C1 segment of cervical spinal cord (tissue), 14 donors: ENCODE results near the gene MRPL38.
"Not testable (repeated sequence)": the region's sequence is repeated elsewhere in the genome, so short reads cannot be mapped to it uniquely, and the experiment has no call there.

Experiments
- DNase-seq, 14 donors: peaks; one replicate each; lab custom pipeline; 2025; lab: John Stamatoyannopoulos, UW

MRPL38 gene

DNA sequence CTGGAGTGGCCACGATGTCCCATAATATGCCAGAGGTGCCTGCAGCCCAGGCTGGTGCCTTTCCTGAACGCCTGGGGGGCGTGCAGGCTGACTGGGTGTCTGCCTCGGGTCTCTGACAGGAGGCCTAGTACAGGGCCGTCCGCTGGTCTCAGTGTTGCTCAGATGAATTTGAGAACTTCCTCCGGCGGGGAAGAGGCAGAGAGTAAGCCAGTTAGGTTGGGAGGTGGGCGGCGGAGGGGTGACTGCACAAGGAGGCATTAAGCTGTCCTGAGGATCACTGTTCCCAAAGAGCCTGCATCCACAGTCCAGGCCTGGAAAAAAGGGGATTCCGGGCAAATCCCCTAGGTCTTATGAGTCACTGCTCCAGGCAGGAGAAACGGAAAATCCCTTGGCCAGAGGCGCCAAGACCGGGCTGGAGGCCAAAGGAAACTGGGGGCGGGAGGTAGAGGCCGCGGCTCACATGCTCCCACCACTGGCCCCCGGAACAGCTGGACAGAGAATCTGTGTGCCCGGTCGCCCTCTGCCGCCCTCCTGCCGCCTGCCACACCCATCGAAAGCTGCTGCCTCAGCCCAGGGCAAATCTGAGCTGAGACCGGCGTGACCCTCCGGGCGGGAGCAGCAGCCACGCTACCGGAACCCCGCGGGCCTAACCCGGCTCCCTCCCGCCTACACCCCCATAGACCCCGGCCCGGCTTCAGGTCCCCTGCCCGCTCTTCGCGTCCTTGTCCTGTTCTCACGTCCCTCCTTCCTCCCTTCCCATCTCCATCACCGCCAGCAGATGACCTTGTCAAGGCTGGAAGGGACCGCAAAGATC lies 27.5 kb downstream of the MRPL38 start:
- DNase-seq, result peak in 13 of 14 donors; percentile 41 to 92 (median 80)

DNA sequence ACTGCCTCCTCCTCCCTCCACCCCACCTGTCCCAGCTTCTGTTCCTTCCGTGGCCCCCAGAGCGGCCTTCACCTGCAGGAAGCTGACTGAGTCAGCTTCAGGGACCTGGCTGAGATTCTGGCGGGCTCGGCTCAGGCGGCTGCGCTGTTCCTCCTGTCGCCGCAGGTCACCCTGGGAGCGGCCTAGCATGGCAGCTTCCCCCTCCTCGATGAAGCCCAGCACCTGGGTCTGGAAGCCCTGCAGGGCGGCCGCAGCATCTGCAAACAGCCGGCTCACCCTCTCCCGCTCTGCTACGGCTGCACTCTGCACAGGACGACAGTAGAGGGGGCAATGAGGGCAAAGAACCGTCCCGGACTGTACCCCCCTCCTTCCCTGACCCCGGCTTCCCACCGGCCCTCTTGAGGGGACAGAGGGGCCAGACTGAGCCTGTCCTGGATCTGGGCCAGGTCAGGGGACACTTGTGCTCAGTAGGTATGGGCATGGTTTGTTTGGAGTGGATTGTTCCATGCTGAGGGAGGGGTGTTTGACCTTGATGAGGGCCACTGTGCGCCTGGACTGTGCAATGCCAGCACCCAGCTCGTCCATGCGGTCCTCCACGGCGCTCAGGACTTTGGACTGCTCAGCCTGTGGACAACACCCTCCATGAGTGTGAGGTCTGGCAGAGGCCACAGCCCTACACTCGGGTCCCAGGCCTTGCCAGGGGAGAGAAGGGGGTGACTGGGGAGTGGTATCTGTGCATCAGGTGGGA lies 28.3 kb downstream of the MRPL38 start:
- peak in 1 of 14 donors; percentile 62 for DNase-seq

DNA sequence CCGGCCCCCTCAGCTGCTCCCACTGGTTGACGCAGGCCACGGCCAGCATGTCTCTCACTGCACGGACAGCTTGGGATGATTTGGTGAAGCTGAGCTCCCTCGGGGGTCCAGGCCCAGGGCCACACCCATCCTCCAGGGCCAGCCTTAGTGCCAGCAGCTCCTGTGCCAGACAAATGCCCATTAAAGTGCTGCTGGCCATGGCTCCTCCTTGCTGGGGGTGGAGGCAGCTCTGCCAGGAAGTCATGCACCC lies 28.8 kb downstream of the MRPL38 start:
- DNase-seq, result peak in 8 of 14 donors; percentile 45 to 91 (median 60)

DNA sequence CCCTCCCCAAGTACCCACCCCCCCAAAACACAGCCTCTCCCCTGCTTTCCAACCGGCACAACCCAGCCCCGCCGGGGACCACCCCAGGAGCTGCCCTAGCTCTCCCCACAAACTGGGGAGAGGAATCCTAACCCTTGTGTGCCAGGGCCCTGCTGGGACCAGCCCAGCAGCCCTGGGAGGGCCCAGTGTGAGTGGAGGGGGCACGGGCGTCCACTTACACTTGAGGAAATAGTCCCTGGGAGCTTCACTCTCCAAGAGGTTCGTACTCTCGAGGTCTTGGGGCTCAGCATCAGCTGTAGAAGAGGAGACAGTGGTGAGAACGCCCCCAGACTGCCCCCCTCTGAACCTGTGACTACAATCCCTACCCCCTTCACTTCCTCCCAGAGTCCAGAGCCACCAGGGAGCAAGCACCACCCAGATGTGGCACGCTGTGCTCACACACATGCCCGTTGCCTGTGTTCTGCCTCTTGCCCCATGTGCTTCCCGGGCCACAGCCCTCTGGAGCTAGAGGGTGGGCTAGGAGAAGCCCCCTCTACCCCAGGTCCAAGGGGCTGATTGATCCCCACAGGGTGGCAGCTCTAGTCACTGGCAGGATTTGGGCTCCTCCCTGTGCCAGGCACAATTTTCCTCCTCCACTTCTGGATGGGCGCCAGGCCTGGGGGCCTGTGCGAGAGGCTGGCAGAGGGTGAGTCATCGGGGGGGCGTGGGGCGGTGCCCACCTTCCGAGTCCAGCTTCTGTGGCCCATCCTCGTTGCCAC lies 29.3 kb downstream of the MRPL38 start:
- peak in 7 of 14 donors; percentile 46 to 91 (median 63) for DNase-seq

DNA sequence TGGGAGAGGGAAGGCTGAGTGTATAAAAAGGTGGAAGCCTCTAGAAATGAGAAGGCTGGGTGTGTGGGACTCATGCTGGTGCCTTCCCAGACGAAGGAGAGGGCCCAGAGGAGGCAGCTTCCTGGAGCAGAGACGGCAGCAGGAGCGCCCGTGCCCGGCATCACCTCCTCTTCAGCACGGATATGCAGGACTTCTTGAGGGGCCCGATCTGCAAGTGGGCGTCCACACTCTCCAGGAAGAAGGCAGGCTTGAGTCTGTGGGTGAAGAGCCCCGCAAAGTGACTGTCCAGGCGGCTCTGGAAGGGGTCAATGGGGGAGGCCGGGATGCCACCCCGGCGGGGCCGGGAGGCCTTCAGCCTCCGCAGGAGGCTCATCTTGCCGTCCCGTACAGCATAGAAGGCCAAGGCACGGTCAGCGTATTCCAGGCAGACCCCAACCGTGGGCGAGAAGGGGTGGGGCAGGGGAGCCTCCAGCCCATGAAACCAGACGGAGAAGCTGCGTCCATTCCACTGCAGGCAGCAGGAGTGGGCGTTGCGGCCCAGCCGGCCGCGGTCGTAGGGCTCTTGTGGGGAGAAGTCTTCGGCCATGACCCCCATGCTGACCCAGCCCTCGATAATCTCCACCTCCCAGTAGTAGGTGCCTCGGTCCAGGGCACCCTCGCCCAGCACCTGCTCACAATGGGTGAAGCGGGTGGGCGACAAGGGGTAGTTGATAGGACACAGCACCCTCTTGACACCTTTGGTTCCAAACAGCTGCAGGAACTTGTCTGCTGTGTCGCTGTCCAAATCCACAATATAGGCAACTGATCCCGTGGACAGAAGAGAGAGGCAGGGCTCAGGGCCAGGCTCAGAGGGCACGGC lies 30.1 kb downstream of the MRPL38 start:
- DNase-seq, result no peak

DNA sequence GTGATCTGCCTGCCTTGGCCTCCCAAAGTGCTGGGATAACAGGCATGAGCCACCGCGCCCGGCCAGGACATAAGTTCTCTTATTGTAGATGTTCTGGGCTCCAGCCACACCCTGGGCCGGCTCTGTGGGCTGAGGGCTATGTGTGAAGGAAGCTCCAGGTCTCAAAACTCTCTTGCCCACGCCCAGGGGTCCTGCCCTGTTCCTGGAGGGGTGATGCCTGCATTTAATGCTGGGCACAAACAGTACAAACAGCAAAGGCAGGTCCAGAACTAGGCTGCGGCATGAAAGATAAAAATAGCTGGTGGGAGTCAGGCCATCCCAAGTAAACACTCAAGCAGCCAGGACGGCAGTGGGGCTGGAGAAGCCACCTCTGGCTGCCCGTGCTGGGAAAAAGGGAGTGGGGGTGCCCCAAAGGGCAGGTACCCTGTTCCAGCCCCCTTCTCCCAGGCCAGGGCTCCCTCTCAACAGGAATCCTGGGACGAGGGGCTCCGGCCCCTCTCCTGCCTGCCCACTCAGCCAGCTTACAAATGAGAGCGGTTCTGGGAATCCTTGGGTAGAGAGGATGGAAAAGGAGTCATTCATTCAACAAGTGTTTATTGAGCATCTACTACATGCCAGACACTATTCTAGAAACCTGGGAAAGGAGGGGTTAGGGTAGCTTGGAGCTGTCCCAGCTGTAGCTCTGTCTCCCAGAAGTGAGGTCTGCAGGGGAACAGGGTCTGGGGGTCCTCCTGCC lies 30.9 kb downstream of the MRPL38 start:
- no peak for DNase-seq

DNA sequence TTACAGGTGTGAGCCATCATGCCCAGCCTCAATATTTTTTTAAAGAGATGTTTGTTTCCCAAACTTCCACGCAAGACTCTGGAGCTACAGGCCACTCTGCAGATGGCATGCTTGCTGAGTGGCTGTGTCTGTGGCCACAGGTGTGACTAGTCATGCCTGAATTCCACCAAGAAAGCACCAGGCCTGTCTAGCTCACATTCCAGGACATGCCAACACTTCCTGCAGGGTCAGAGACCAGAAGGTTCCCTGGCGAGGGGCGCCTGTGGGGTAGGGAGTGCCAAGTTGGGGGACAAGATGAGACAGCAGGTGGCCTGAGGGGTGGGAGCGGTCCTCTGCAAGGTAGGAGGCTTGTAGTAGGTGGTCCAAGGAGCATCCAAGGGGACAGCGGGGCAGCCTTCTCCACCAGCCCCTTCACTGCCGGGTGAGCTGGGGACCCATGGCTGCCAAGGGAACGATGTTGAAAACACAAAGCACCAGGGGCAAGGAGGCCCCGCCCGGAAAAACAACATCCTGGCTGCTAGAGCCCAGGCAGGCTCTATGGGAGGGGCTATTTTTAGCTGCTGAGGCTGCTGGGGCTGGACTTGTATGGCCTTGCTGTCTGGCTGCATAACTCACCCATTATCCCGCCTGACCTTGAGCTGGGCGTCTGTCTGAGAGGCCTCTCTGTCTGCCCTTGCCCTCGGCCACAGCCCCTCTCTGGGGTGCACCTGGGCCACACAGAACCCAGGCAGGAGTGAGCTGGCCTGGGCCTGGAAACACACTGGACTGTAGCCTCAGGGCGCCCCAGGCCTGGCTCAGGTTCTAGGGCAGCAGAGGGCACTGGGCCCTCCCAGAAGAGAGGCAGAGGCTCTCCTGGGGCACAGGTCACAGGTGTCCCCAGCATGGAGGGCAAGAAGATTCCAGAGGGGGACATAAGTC lies 32.0 kb downstream of the MRPL38 start:
- peak in 6 of 14 donors; percentile 19 to 61 (median 31) for DNase-seq

DNA sequence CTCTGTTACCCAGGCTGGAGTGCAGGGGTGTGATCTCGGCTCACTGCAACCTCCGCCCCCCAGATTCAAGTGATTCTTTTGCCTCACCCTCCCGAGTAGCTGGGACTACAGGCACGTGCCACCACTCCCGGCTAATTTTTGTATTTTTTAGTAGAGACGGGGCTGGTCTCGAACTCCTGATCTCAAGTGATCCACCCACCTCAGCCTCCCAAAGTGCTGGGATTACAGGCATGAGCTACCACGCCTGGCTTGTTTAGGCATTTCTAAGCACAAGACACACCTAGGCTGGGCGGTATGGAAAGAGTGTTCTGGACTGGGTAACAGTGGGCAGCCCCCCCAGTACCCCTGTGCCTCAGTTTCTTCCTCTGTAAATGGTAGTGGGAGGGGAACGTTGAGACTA lies 34.5 kb downstream of the MRPL38 start:
- DNase-seq, result not testable (repeated sequence)

DNA sequence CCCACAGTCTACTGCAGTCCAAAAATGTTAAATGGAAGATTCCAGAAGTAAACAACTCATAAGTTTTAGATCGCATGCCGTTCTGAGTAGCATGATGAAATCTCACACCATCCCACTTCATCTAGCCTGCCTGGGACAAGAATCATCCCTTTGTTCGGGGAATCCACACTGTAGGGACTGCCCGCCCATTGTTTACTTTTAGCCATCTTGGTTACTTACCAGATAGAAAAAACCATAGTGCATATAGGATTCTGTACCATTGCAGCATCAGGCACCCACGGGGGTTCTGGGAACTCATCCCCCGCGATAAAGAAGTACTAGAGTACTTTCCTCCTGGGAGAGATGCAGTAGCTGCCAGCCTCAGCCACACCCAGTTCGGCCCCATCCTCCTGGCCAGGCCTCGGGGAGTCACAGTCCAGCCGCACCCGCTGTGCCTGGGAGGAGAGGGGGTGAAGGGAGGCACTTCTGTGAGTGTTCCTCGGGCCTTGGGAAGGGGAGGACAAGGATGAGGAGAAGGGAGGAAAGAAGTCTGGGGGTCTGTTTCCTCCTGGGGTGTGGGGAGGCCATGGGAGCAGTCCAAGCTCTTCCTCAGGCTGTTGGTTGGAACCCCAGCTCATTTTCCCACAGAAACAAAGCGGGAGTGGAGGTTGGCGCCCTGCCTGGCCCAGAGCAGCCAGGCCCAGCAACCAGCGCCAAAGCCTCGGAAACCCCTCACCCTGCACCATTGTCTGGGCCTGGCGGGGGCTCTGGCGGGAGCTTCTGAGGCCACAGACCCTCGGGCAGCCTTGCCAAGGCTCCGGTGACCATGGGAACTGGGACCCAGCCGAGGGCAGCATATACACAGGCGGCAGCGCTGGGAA lies 35.2 kb downstream of the MRPL38 start:
- DNase-seq, result peak in 12 of 14 donors; percentile 36 to 92 (median 80)

DNA sequence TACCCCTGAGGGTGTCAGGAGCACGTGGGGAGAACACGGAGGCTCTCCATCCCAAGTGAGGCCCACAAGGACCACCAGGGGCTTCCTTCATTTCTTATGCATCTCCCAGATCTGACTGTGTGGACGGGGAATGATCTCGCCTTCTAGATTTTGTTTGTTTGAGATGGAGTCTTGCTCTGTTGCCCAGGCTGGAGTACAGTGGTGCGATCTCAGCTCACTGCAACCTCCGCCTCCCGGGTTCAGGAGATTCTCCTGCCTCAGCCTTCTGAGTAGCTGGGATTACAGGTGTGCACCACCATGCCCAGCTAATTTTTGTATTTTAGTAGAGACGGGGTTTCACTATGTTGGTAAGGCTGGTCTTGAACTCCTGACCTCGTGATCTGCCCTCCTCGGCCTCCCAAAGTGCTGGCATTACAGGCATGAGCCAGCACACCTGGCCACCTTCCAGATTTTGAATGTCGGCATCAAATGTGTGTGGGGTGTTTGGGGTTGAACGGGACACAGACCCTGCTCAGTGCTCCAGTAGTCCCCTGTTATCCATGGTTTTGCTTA lies 35.9 kb downstream of the MRPL38 start:
- peak in 1 of 14 donors; percentile 57 for DNase-seq

DNA sequence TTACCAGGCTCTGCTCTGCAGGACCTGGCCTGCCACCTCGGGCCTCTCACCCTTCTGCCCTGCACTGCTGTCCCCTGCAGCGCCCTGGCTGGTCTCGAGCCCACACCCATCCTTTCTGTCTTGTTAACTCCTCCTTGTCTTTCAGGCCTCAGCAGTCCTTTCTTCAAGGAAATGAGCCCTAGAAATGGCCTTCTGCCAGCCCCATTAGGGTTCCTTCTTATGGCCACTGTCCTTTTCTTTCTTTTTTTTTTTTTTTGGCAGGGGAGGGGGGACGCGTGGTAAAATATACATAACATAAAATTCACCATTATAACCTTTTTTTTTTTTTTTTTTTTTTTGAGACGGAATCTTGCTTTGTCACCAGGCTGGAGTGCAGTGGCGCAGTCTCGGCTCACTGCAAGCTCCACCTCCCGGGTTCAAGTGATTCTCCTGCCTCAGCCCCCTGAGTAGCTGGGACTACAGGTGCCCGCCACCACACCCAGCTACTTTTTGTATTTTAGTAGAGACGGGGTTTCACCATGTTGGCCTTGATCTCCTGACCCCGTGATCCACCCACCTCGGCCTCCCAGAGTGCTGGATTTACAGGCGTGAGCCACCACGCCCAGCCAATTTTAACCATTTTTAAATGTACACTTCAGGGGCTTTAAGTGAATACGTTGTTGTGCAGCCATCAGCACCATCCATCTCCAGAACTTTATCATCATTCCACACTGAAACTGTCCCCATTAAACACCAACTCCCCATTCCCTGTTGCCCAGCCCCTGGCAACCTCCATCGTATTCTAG lies 39.1 kb downstream of the MRPL38 start:
- DNase-seq, result not testable (repeated sequence)

DNA sequence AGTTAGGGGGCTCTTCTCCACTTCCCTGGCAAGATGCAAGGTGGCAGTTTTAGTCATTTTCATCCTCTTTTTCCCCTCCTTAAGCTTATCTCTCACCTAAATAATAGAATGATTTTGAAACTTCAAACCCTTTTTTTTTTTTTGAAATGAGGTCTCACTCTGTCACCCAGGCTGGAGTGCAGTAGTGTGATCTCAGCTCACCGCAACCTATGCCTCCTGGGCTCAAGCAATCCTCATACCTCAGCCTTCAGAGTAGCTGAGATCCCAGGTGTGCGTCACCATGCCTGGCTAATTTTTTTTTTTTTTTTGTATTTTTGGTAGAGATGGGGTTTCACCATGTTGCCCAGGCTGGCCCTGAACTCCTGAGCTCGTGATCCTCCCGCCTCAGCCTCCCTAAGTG lies 39.8 kb downstream of the MRPL38 start:
- not testable (repeated sequence) for DNase-seq

DNA sequence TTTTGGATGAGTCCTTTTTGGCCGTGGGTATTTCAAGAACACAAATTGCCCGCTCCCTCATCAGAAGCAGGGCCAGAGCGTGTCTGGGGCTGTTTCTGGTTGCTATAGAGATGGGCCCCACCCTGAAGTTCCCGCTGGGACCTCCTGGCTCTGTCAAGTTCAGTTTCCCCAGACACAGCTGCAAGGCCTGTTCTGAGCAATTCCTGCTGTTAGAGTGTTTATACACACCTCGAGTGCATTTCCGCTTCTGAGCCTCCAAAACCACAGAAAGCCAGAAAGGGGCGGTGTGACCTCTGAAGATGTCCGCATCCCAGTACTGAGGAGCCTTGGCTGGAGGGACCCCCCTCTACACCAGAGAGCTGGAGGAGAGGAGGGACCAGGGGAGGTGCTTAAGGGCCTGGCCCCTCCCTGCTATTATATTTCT lies 40.2 kb downstream of the MRPL38 start:
- no peak for DNase-seq

DNA sequence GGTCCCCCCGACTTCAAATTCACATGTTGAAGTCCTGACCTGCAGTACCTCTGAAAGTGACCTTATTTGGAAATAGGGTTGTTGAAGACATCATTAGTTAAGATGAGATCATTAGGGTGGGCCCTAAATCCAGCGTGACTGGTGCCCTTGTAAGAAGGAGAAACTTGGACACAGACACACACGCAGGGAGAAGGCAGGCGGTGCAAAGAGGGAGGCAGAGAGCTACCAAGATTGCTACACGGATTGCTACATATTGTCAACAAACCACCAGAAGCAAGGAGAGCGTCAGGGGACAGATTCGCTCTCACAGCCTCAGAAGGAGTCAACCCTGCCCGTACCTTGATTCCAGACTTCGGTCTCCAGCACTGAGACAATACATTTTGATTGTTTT lies 42.8 kb downstream of the MRPL38 start:
- DNase-seq, result no peak

DNA sequence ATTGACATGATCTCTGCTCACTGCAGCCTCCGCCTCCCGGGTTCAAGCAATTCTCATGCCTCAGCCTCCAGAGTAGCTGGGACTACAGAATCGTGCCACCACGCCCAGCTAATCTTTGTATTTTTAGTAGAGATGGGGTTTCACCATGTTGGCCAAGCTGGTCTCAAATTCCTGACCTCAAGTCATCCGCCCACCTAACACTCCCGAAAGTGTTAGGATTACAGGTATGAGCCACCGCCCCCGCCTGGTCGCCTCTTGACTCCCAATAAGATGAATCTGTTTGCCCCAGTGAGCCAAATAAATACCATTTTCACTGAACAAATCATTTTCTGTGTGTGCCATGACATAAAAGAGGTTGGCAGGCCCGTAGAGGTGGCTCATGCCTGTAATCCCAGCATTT lies 45.3 kb downstream of the MRPL38 start:
- not testable (repeated sequence) for DNase-seq

DNA sequence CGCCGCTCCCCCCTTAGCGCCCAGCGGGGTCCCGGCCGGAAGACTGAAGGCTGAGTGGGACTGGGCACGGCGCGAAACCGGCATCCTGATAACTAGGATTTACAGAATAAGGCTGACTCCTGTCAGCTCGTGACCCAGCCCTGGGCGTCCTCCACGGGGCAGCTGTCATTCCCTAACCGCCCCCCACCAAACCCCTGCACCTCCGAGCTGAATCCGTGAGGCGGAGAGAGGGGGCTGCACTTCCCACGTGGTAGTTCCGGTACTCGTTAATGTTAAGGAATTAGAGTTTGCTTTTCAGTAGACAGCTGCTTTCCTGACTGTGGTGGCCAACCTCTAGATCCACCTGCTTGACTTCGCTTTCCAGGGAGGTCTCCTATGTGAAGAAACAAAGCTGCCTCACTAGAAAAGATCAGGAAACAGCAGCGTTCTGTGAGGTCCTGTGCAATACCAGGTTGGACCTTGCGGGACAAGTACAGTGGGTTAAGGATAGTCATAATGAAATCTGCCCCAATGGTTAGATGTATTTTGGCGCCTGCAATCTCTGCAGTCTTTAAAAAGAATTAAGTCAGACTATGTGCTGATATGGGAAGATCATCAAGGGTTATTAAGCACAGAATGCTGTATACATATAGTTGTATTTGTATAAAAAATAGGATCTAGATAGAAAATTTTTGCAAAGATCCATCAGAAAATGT lies 48.5 kb downstream of the MRPL38 start:
- DNase-seq, result peak in 6 of 14 donors; percentile 22 to 71 (median 60)
